ENCODE results near the gene GNPTAB.

DNA sequence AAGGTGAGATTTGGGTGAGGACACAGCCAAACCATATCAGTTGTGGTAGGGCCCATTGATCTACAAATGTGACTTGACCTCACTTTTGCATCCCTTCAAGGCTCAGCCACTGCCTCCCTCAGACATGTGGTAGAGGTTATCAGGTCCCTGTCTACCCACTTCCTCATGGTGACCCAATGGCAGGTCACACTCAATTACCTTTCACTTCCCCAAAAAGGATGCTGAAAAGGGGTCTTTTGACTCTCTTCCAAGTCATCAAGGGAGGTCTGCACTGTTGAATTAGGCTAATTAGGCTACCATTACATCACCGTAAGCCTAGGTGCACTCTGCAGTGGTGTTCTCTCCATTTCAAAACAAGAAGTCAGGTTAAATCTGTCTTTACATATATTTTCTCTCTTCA, 24.0 kb upstream of the GNPTAB start:
- TF ChIP-seq, protein P1, sequence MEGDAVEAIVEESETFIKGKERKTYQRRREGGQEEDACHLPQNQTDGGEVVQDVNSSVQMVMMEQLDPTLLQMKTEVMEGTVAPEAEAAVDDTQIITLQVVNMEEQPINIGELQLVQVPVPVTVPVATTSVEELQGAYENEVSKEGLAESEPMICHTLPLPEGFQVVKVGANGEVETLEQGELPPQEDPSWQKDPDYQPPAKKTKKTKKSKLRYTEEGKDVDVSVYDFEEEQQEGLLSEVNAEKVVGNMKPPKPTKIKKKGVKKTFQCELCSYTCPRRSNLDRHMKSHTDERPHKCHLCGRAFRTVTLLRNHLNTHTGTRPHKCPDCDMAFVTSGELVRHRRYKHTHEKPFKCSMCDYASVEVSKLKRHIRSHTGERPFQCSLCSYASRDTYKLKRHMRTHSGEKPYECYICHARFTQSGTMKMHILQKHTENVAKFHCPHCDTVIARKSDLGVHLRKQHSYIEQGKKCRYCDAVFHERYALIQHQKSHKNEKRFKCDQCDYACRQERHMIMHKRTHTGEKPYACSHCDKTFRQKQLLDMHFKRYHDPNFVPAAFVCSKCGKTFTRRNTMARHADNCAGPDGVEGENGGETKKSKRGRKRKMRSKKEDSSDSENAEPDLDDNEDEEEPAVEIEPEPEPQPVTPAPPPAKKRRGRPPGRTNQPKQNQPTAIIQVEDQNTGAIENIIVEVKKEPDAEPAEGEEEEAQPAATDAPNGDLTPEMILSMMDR (IDR thresholded peaks at IDR 0.05), result no peak
- no peak for TF ChIP-seq POLR2A (IDR thresholded peaks at IDR 0.05)
